DMS153 treated with DMSO at 0.1 percent for 48 hours (cell line): ENCODE results near the gene RNF182.
"Not testable (repeated sequence)": the region's sequence is repeated elsewhere in the genome, so short reads cannot be mapped to it uniquely, and the experiment has no call there.

Experiments
- DNase-seq: peaks from one replicate; lab custom pipeline; 2025; ENCODE audit not compliant: unreplicated experiment; lab: John Stamatoyannopoulos, UW

RNF182 gene

GRCh38 chr6:13953061-13953705 is 28.4 kb downstream of the RNF182 start:
- no peak for DNase-seq

DNA sequence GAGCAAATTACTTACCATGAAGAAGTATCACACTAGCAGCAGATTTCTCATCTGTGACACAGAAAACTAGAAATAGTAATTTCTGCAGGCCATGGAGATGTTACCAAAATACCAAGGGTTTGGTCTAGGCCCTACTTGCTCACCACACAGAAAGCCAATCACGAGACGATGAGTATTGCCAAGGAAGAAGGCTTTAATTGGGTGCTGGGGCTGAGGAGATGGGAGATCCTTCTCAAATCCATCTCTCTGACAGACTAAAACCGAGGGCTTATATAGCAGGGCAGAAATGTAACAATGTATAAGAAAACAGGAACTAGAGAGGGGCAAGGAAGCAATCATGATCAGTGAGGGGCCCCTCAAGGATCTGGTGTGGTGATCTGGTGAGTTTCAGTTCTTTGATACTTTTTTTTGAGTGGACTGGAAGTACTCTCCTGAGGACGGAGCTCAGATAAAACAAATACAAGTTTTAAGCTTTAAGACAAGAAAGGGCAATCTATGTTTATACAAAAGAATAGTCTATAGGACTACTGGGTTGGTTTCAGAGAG is 40.9 kb downstream of the RNF182 start:
- DNase-seq: no peak

- no peak for DNase-seq
Measured at GRCh38 chr6:13971303-13971702, 46.6 kb downstream of the RNF182 start.

DNA sequence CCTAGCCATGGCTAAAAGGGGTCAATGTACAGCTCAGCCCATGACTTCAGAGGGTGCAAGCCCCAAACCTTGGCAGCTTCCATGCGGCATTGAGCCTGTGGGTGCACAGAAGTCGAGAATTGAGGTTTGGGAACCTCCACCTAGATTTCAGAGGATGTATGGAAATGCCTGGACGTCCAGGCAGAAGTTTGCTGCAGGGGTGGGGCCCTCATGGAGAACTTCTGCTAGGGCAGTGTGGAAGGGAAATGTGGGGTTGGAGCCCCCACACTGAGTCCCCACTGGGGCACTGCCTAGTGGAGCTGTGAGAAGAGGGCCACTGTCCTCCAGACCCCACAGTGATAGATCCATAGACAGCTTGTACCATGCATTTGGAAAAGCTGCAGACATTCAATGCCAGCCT is 47.9 kb downstream of the RNF182 start:
- not testable (repeated sequence) for DNase-seq

DNA sequence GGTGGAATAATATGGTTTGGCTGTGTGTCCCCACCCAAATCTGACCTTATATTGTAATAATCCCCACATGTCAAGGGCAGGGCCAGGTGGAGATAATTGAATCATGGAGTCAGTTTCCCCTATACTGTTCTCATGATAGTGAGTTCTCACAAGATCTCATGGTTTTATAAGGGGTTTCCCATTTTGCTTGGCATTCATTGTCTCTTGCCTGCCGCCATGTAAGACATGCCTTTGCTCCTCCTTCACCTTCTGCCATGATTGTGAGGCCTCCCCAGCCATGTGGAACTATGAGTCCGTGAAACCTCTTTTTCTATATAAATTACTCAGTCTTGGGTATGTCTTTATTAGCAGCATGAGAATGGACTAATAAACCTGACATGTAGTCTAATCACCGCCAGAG is 48.7 kb downstream of the RNF182 start:
- not testable (repeated sequence) for DNase-seq

GRCh38 chr6:13978102-13978640 is 53.4 kb downstream of the RNF182 start:
- DNase-seq: no peak

GRCh38 chr6:13978787-13979186 is 54.0 kb downstream of the RNF182 start:
- no peak for DNase-seq

- no peak for DNase-seq
Measured at GRCh38 chr6:13979284-13980171, 54.8 kb downstream of the RNF182 start.

DNA sequence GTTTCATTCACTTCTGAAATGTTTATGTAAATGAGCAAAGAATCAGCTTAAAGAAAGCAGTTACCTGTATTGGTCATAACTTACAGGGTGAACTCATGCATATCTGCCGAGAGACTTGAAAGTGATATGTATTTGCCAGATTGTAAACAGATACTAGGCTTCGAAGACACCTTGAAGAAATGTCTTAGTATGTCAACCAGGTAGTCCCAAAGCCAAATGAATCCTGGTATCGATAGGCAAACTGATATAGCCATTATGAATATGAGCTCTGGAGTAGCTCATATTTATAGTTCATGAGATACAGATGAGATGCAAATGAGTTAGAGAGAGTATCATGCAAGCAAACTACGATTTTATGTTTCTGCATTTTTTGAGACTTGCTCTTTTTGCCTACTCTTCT is 55.8 kb downstream of the RNF182 start:
- DNase-seq: no peak

GRCh38 chr6:13985663-13986325 is 61.0 kb downstream of the RNF182 start:
- no peak for DNase-seq

DNA sequence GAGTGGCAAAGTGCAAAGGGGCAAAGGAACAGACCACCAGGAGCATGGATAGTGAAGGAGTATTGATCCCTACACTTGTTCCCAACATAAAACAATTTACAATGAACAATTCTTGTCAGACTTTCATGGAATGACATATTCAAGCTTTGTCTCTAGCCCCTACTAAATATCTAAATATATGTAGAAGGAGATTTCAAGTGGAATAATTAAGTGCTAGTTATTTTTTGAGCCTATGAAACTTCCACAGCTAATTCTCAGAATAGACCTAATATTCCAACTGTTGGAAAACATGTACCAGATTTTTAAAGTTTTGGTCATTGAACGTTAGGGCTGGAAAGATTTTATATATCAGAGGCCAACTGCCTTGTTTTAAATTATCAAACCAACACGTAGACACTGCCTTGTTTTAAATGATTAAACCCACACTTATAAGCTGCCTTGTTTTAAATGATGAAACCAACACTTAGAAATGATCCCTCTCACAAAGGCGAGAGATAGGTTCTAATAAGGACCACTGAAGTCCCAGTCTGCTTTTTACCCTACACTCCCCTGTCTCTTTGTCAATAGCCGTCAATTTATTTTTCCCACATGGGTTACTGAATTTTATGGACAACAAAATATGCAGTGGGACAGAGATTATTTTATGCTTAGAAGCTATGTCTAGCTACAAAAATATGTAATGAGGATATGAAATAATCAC is 62.1 kb downstream of the RNF182 start:
- DNase-seq: no peak

DNA sequence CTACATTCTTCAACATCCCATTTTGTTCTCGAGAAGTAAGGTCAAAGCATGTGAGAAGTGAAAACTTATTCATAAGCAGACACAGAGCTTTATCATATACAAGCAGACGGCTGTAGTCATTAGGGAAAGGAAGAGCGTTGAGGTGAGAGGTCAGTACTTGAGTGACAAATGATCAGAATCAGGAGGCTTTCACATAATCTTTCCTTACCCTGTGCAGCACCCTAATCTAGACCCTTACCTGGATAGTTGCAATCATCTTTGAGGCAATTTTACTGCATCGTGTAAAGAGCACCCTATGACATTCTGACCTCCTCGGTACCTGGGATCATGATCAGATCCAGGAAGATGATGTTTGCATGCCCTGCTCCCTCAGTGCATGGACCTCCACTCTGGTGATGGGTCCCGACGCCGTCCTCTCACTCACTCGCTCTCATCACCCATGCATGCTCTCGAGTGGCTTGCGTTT is 62.7 kb downstream of the RNF182 start:
- no peak for DNase-seq

GRCh38 chr6:13988049-13988738 is 63.4 kb downstream of the RNF182 start:
- DNase-seq: no peak

DNA sequence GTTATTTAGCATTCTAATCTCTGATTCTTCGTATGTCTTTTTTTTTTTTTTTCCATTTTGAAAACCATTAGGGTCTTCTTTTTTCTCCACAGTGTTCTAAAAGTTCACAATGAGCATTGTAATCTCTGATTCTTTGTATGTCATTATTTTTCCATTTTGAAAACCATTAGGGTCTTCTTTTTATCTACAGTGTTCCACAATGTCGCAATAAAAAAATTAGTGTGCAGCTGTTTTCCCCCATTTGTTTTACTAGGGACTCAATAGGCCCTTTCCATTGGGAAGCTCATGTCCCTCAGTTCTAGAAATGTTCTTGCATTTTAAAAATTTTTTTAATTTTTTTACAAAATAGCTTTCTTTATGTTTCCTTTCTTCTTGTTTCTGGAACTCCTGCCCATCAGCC is 64.2 kb downstream of the RNF182 start:
- DNase-seq: no peak

DNA sequence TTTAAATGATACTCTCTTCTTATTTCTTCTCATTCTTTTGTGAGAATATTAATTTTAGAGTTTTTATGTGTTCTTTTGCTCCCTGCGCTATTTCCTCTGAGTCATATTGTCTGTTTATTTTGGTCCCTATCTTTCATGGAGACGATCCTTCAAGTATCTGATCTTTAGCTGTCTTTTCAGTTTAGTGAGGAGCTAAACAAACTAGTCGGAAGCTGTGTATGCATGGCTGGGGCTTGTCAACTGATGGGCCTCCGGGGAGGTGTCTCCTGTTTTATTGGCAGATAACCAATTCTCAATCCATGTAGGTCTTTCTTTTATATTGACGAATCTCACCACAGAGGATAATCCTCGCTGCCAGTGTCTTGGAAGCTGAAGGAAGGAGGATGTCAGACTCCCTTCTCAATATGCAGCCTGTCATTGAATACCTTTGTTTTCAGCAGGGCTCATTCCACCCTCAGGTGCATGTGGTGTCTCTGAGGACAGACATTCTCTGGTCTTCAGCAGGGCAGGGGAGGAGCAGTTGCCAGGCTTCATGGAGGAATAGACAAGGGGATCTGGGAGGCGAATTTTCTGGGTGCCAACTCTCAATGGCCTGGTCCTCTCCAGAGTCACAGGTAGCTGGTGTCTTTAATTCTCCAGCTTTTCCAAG is 64.9 kb downstream of the RNF182 start:
- no peak for DNase-seq

GRCh38 chr6:13990796-13991195 is 66.0 kb downstream of the RNF182 start:
- no peak for DNase-seq

- DNase-seq: no peak
Measured at GRCh38 chr6:13991393-13991792, 66.6 kb downstream of the RNF182 start.

- DNase-seq: no peak
Measured at GRCh38 chr6:13992417-13993055, 67.8 kb downstream of the RNF182 start.

- DNase-seq: no peak
Measured at GRCh38 chr6:13993416-13993815, 68.7 kb downstream of the RNF182 start.
